Activated T-cell treated with anti-CD3 and anti-CD28 coated beads, Interleukin-2, amount 50 U/mL, for 48 hours (primary cell): ENCODE data around the gene PDE4D.
"Not testable (repeated sequence)": the region's sequence is repeated elsewhere in the genome, so short reads cannot be mapped to it uniquely, and the experiment has no call there.

Experiments used
- DNase-seq, 2 experiments: peaks; one replicate each; pipeline ENCODE4 v3.0.0-alpha.2; 2020

PDE4D gene

GRCh38 chr5:59458321-59458720, 435.2 kb downstream of the PDE4D start:
- DNase-seq: no peak

- DNase-seq: no peak
Measured at GRCh38 chr5:59449905-59450644, 443.5 kb downstream of the PDE4D start.

- DNase-seq: no peak
Measured at GRCh38 chr5:59446356-59446755, 447.2 kb downstream of the PDE4D start.

- DNase-seq: no peak
Measured at GRCh38 chr5:59445741-59446140, 447.8 kb downstream of the PDE4D start.

GRCh38 chr5:59439303-59439702, 454.2 kb downstream of the PDE4D start:
- no peak for DNase-seq

GRCh38 chr5:59437176-59437575, 456.4 kb downstream of the PDE4D start:
- no peak for DNase-seq

- DNase-seq: no peak
Measured at GRCh38 chr5:59436364-59437148, 457.0 kb downstream of the PDE4D start.

GRCh38 chr5:59433174-59433573, 460.4 kb downstream of the PDE4D start:
- DNase-seq: no peak

- DNase-seq: no peak
Measured at GRCh38 chr5:59430066-59430685, 463.4 kb downstream of the PDE4D start.

GRCh38 chr5:59428391-59428790, 465.1 kb downstream of the PDE4D start:
- no peak for DNase-seq

GRCh38 chr5:59424515-59424914, 469.0 kb downstream of the PDE4D start:
- no peak for DNase-seq

- DNase-seq: no peak
Measured at GRCh38 chr5:59423021-59423420, 470.5 kb downstream of the PDE4D start.

- no peak for DNase-seq
Measured at GRCh38 chr5:59421986-59422941, 471.3 kb downstream of the PDE4D start.

GRCh38 chr5:59420596-59420995, 472.9 kb downstream of the PDE4D start:
- no peak for DNase-seq

GRCh38 chr5:59418808-59419207, 474.7 kb downstream of the PDE4D start:
- DNase-seq: no peak

- no peak for DNase-seq
Measured at GRCh38 chr5:59416451-59416850, 477.1 kb downstream of the PDE4D start.

- no peak for DNase-seq
Measured at GRCh38 chr5:59416026-59416425, 477.5 kb downstream of the PDE4D start.

GRCh38 chr5:59412428-59412827, 481.1 kb downstream of the PDE4D start:
- no peak for DNase-seq

GRCh38 chr5:59408997-59409396, 484.5 kb downstream of the PDE4D start:
- DNase-seq: not testable (repeated sequence)

GRCh38 chr5:59407967-59408366, 485.6 kb downstream of the PDE4D start:
- DNase-seq: no peak

- DNase-seq: no peak
Measured at GRCh38 chr5:59401637-59402036, 491.9 kb downstream of the PDE4D start.

GRCh38 chr5:59394956-59395355, 498.6 kb downstream of the PDE4D start:
- not testable (repeated sequence) for DNase-seq
